Measurements from ENCODE around the gene RXRA. TPM values are rescaled to one million over a fixed set of nuclear protein-coding genes. Genes with fewer than 3 reads are reported as not detected.

Gene RXRA
- total RNA-seq, 4 donors from 2014 or later = 17.1 to 84.6 (median 24.0) TPM

GRCh38 chr9:134422301-134423090 lies 96.2 kb downstream of the RXRA start:
- peak; percentile 78 to 79 for DNase-seq
- Histone ChIP-seq H3K9me3 (no peaks in the 10 kb centered on the region), H3K36me3 (no peaks in the 10 kb centered on the region), H3K4me3 (no peak overlapping the region), H3K27ac (peak overlapping the region; percentile 54 to 77), H3K27me3 (no peaks in the 10 kb centered on the region), H3K4me1 (peaks cover 0 to 13% of the 10 kb centered on the region in 2 donors)
- intact Hi-C loops (cut with DNase I; ENCODE audit: low total_unique reads) = loop anchor here (10.0 kb wide), 1 partner anchor 88 kb away; no protein-coding TSS in a partner anchor
- TF ChIP-seq POLR2A (IDR thresholded peaks at IDR 0.05) (no peak), CTCF (IDR thresholded peaks at IDR 0.05) (no peak)

GRCh38 chr9:134423166-134423565 lies 96.9 kb downstream of the RXRA start:
- no peak for DNase-seq
- intact Hi-C loops (cut with DNase I; ENCODE audit: low total_unique reads) = loop anchor here (10.0 kb wide), 1 partner anchor 88 kb away; no protein-coding TSS in a partner anchor
- H3K4me1 ChIP-seq = peaks cover 0 to 13% of the 10 kb centered on the region in 2 donors
- H3K27ac ChIP-seq = peak overlapping the region; percentile 54 to 77
- H3K27me3 ChIP-seq = no peaks in the 10 kb centered on the region
- H3K36me3 ChIP-seq = no peaks in the 10 kb centered on the region
- no peaks in the 10 kb centered on the region for H3K9me3 ChIP-seq
- H3K4me3 ChIP-seq = no peak overlapping the region
- TF ChIP-seq POLR2A (IDR thresholded peaks at IDR 0.05) = no peak
- TF ChIP-seq CTCF (IDR thresholded peaks at IDR 0.05) = no peak

- H3K27ac ChIP-seq = no peak overlapping the region
- intact Hi-C loops (cut with DNase I; ENCODE audit: low total_unique reads) = loop anchor here (10.0 kb wide), 1 partner anchor 89 kb away; no protein-coding TSS in a partner anchor
- no peak for DNase-seq
- no peak overlapping the region for H3K4me3 ChIP-seq
- H3K27me3 ChIP-seq = no peaks in the 10 kb centered on the region
- no peaks in the 10 kb centered on the region for H3K36me3 ChIP-seq
- H3K9me3 ChIP-seq = no peaks in the 10 kb centered on the region
- peaks cover 0 to 13% of the 10 kb centered on the region in 2 donors for H3K4me1 ChIP-seq
- TF ChIP-seq CTCF (IDR thresholded peaks at IDR 0.05) (no peak), POLR2A (IDR thresholded peaks at IDR 0.05) (no peak)
Observed at GRCh38 chr9:134423749-134424148, 97.5 kb downstream of the RXRA start.

- no peaks in the 10 kb centered on the region for H3K9me3 ChIP-seq
- peaks cover 0 to 9% of the 10 kb centered on the region in 2 donors for H3K4me1 ChIP-seq
- TF ChIP-seq CTCF (IDR thresholded peaks at IDR 0.05) (no peak), POLR2A (IDR thresholded peaks at IDR 0.05) (no peak)
- no peak overlapping the region for H3K4me3 ChIP-seq
- H3K27me3 ChIP-seq = no peaks in the 10 kb centered on the region
- no peak for DNase-seq
- no peaks in the 10 kb centered on the region for H3K36me3 ChIP-seq
- H3K27ac ChIP-seq = no peak overlapping the region
- intact Hi-C loops (cut with DNase I; ENCODE audit: low total_unique reads) = loop anchor here (10.0 kb wide), 1 partner anchor 90 kb away; no protein-coding TSS in a partner anchor
Observed at GRCh38 chr9:134424818-134425217, 98.6 kb downstream of the RXRA start.

- Histone ChIP-seq H3K27ac (no peak overlapping the region), H3K36me3 (no peaks in the 10 kb centered on the region), H3K9me3 (no peaks in the 10 kb centered on the region), H3K4me1 (peaks cover 0 to 9% of the 10 kb centered on the region in 2 donors), H3K27me3 (no peaks in the 10 kb centered on the region), H3K4me3 (no peak overlapping the region)
- no peak for TF ChIP-seq CTCF (IDR thresholded peaks at IDR 0.05)
- TF ChIP-seq POLR2A (IDR thresholded peaks at IDR 0.05) = no peak
- intact Hi-C loops (cut with DNase I; ENCODE audit: low total_unique reads) = loop anchor here (10.0 kb wide), 1 partner anchor 91 kb away; no protein-coding TSS in a partner anchor
- DNase-seq = no peak
Observed at GRCh38 chr9:134425401-134425800, 99.1 kb downstream of the RXRA start.
